HCT116 (cell line): Measurements from ENCODE around the gene GRB10. TPM values are rescaled to one million over a fixed set of nuclear protein-coding genes. Genes with fewer than 3 reads are reported as not detected.

Source experiments
- ATAC-seq: fragments of 200-7000 bp; cut with Tn5 transposase; 2 replicates; pipeline ENCODE4 v1.9.1; 2020; ENCODE audit warnings: mild to moderate bottlenecking, moderate library complexity
- BruUV-seq: library from RNA; stranded (reverse); fragments of 400-500 nt; replicated peaks from 2 replicates; lab custom pipeline; 2021; lab: Mats Ljungman, UMichigan
- CTCF ChIA-PET: fragments of 300-600 bp; sonication (Branson Sonifier 250); formaldehyde crosslinking; loops from one replicate; lab custom pipeline; 2021; ENCODE audit warnings: antibody characterized with exemption; lab: Charles Lee
- POLR2A ChIA-PET: fragments of 300-600, 350-600 bp; sonication (Branson Sonifier 250); formaldehyde crosslinking; loops from one replicate; lab custom pipeline; 2021; ENCODE audit warnings: antibody characterized with exemption; lab: Charles Lee
- RAD21 ChIA-PET, 2 experiments: fragments of 300-600 bp; sonication (Branson Sonifier 250); formaldehyde crosslinking; loops; one replicate each; lab custom pipeline; 2023; ENCODE audit warnings: low total read pairs in 2 of 2; ENCODE audit not compliant: uncharacterized antibody in 2 of 2, unreplicated experiment in 2 of 2, low non-redundant PET in 1 of 2; lab: Charles Lee
- DNase-seq: peaks from one replicate; pipeline ENCODE4 v3.0.0-alpha.2; 2010; ENCODE audit warnings: low read depth, low spot score
- H2AFZ ChIP-seq: fragments of 200-600 bp; shearing (Covaris generic), sonication (generic); 2 replicates; pipeline ENCODE4 v1.6.1; 2017; ENCODE audit warnings: low read depth, mixed run types, mixed read lengths, antibody characterized with exemption, low read length; ENCODE audit not compliant: poor library complexity, severe bottlenecking
- H3K27ac ChIP-seq: 2 replicates; pipeline ENCODE4 v1.5.1; 2012; ENCODE audit warnings: low read depth, low read length
- H3K27me3 ChIP-seq: fragments of 200-600 bp; sonication (generic); 2 replicates; pipeline ENCODE4 v1.6.1; 2016; ENCODE audit warnings: mixed run types, low read length, mixed read lengths; ENCODE audit not compliant: insufficient read depth
- H3K36me3 ChIP-seq, 2 experiments: fragments of 200-500 bp in 1 of 2; fragments of 200-600 bp in 1 of 2; sonication (Bioruptor generic) in 1 of 2; sonication (generic) in 1 of 2; 2 replicates each; pipeline versions ENCODE4 v1.5.1 to v1.6.1; 2014 to 2016; ENCODE audit warnings: low read length in 2 of 2, inconsistent platforms in 1 of 2, mixed read lengths in 1 of 2, mixed run types in 1 of 2; ENCODE audit not compliant: insufficient read depth in 2 of 2, control insufficient read depth in 1 of 2
- H3K4me1 ChIP-seq, 2 experiments: fragments of 200-600 bp in 1 of 2; sonication (generic) in 1 of 2; 2 replicates each; pipeline versions ENCODE4 v1.5.1 to v1.6.1; 2012 to 2017; ENCODE audit warnings: low read length in 2 of 2, inconsistent platforms in 1 of 2, mild to moderate bottlenecking in 1 of 2, mixed read lengths in 1 of 2, mixed run types in 1 of 2, moderate library complexity in 1 of 2; ENCODE audit not compliant: insufficient read depth in 2 of 2, control insufficient read depth in 1 of 2
- H3K4me2 ChIP-seq: fragments of 200-600 bp; sonication (generic); 2 replicates; pipeline ENCODE4 v1.6.1; 2017; ENCODE audit warnings: mixed run types, low read length, mixed read lengths
- H3K4me3 ChIP-seq, 2 experiments: fragments of 200-600 bp in 1 of 2; sonication (generic) in 1 of 2; replicated peaks in 1 of 2; 2 replicates each; pipeline ENCODE4 v1.5.1; 2011 to 2016; ENCODE audit warnings: low read length in 2 of 2, control low read depth in 1 of 2, low read depth in 1 of 2, mild to moderate bottlenecking in 1 of 2, mixed read lengths in 1 of 2, mixed run types in 1 of 2
- H3K79me2 ChIP-seq: fragments of 200-600 bp; sonication (generic); 2 replicates; pipeline ENCODE4 v1.6.1; 2017; ENCODE audit warnings: mild to moderate bottlenecking, mixed run types, low read length, moderate library complexity, mixed read lengths; ENCODE audit not compliant: insufficient read depth
- H3K9ac ChIP-seq: fragments of 200-600 bp; sonication (generic); 2 replicates; pipeline ENCODE4 v1.6.1; 2016; ENCODE audit warnings: low read length, mixed read lengths
- H3K9me2 ChIP-seq: fragments of 200-600 bp; sonication (generic), shearing (Covaris generic); 2 replicates; pipeline ENCODE4 v1.6.1; 2017; ENCODE audit warnings: mixed run types, mild to moderate bottlenecking, moderate library complexity; ENCODE audit not compliant: insufficient read depth
- H3K9me3 ChIP-seq, 2 experiments: fragments of 200-500 bp in 1 of 2; fragments of 200-600 bp in 1 of 2; sonication (Bioruptor generic) in 1 of 2; sonication (generic) in 1 of 2; 2 replicates each; pipeline ENCODE4 v1.6.1; 2014 to 2017; ENCODE audit warnings: low read length in 2 of 2, mixed read lengths in 2 of 2, inconsistent platforms in 1 of 2, low read depth in 1 of 2, mild to moderate bottlenecking in 1 of 2, mixed run types in 1 of 2, moderate library complexity in 1 of 2; ENCODE audit not compliant: control insufficient read depth in 1 of 2, insufficient read depth in 1 of 2
- H4K20me1 ChIP-seq: fragments of 200-600 bp; sonication (generic), shearing (Covaris generic); 2 replicates; pipeline ENCODE4 v1.6.1; 2017; ENCODE audit warnings: mixed run types, mild to moderate bottlenecking, moderate library complexity; ENCODE audit not compliant: insufficient read depth
- ATF3 ChIP-seq: IDR thresholded peaks from 2 replicates; pipeline ENCODE4 v1.6.1; 2012
- JUND ChIP-seq: IDR thresholded peaks from 2 replicates; pipeline ENCODE4 v1.6.1; 2012
- RAD21 ChIP-seq: IDR thresholded peaks from 2 replicates; pipeline ENCODE4 v1.6.1; 2012; ENCODE audit warnings: low read depth, mild to moderate bottlenecking
- YY1 ChIP-seq: IDR thresholded peaks from 2 replicates; pipeline ENCODE4 v1.6.1; 2011; ENCODE audit warnings: low read length, low read depth, moderate library complexity, mild to moderate bottlenecking; ENCODE audit not compliant: insufficient replicate concordance; ENCODE audit errors: extremely low read depth
- intact Hi-C: fragments of 100-400 bp; cut with micrococcal nuclease; formaldehyde crosslinking; loops from 2 replicates; pipeline ENCODE4 v1.10.0; 2022
- total RNA-seq: library from RNA; stranded (reverse); gene quantifications from one replicate; pipeline ENCODE4 v1.2.1, GENCODE V29; 2021; ENCODE audit not compliant: unreplicated experiment

GRB10 gene
- total RNA-seq, 1 experiment from 2014 or later, result 37.3 TPM

- POLR2A ChIA-PET, result no interaction called here
- H3K79me2 ChIP-seq, result no peaks in the 10 kb centered on the region
Observed at GRCh38 chr7:50666124-50666496, 116.6 kb downstream of the GRB10 start.

GRCh38 chr7:50665403-50666123 is 117.1 kb downstream of the GRB10 start:
- no peak for DNase-seq
- peak overlapping the region; percentile 53; the same call in 1 of the 2 replicates for H3K27ac ChIP-seq

More at GRCh38 chr7:50666124-50666496, 116.6 kb downstream of the GRB10 start:
- CTCF ChIA-PET, result no interaction called here
- no peaks in the 10 kb centered on the region for H3K9me2 ChIP-seq
- DNase-seq (no peak), ATAC-seq (no peak)
- H3K27me3 ChIP-seq, result no peaks in the 10 kb centered on the region
- H3K36me3 ChIP-seq, result no peaks in the 10 kb centered on the region
- TF ChIP-seq ATF3 (no peak), JUND (no peak), RAD21 (no peak)
- intact Hi-C loops, result no loop called here
- no TSS peak for BruUV-seq
- H3K27ac ChIP-seq, result no peak overlapping the region
- H3K9me3 ChIP-seq, result no peaks in the 10 kb centered on the region
- H3K4me2 ChIP-seq, result no peak overlapping the region
- H4K20me1 ChIP-seq, result no peaks in the 10 kb centered on the region
- H3K9ac ChIP-seq, result no peak overlapping the region
- no peak overlapping the region for H2AFZ ChIP-seq
- H3K4me3 ChIP-seq, result no peak overlapping the region
- H3K4me1 ChIP-seq, result peaks cover 23 to 25% of the 10 kb centered on the region in 2 experiments
- RAD21 ChIA-PET, result no interaction called here

More at GRCh38 chr7:50665403-50666123, 117.1 kb downstream of the GRB10 start:
- Histone ChIP-seq H4K20me1 (no peaks in the 10 kb centered on the region), H3K4me3 (no peak overlapping the region), H3K9me3 (no peaks in the 10 kb centered on the region), H3K36me3 (no peaks in the 10 kb centered on the region), H3K4me2 (peak overlapping the region; percentile 52), H3K9me2 (no peaks in the 10 kb centered on the region), H3K27me3 (no peaks in the 10 kb centered on the region), H3K9ac (no peak overlapping the region), H2AFZ (no peak overlapping the region), H3K79me2 (no peaks in the 10 kb centered on the region), H3K4me1 (peaks cover 23 to 25% of the 10 kb centered on the region in 2 experiments)
- ChIA-PET RAD21 (no interaction called here), CTCF (no interaction called here), POLR2A (no interaction called here)
- intact Hi-C loops, result no loop called here
- no TSS peak for BruUV-seq
- TF ChIP-seq YY1 (no peak), RAD21 (peak; percentile 8; the same call in 1 of the 2 replicates)
- no peak for ATAC-seq
